C4-2B (cell line): ENCODE data around the gene MAGEA11.

ENCODE experiments used
- CTCF ChIP-seq: fragments of 450-650 bp; conservative IDR thresholded peaks from 2 replicates; pipeline ENCODE4 v1.5.1; 2017; ENCODE audit warnings: mild to moderate bottlenecking
- ZFX ChIP-seq: fragments of 450-650 bp; IDR thresholded peaks from 2 replicates; pipeline ENCODE4 v1.6.1; 2017

DNA sequence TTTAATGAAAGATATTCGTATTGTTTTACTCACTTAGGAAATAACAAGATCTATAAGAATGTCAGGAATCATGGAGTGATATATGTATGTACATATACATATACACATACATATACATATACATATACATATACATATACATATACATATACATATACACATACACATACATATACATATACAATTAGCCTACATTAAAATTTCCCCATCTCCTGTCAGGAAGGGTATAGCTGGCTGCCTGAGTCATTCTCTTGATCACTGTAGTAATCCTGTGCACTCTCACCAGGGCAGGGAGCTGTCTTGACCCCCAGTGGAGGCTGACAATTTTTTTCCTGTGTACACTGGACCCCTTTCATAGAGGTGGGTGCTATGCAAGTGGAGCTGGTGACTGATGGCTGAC lies 23.3 kb upstream of the MAGEA11 start:
- TF ChIP-seq CTCF = no peak
- no peak for TF ChIP-seq ZFX
